ENCODE measurements around the gene TTC3.

DNA sequence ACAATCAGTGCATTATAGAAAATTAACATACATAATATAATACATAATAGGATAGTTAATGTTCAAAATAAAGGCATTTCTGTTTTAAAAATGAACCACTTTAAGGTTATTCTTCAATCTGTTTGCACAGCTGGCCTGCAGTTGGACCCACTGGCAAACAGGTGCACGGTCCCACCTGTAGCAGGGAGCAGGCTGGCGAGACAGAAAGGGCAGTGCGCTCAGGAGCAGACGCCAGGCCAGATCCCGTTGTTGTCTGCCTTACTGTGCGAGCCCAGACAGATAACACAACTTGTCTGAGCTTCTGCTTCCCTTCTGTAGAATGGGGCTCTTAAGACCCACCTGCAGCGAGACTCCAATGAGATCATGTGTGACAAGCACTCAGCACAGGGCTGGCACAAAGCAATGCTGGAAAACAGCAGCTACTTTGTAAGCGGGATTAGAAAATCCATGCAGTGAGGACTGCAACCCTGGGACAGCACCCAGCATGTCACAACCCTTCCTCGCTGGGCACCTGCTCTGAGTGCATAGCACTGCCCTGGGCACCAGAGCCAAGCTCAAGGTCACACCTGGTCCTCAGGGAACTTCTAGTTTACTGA is 160.6 kb downstream of the TTC3 start:
- TF ChIP-seq, protein P1, sequence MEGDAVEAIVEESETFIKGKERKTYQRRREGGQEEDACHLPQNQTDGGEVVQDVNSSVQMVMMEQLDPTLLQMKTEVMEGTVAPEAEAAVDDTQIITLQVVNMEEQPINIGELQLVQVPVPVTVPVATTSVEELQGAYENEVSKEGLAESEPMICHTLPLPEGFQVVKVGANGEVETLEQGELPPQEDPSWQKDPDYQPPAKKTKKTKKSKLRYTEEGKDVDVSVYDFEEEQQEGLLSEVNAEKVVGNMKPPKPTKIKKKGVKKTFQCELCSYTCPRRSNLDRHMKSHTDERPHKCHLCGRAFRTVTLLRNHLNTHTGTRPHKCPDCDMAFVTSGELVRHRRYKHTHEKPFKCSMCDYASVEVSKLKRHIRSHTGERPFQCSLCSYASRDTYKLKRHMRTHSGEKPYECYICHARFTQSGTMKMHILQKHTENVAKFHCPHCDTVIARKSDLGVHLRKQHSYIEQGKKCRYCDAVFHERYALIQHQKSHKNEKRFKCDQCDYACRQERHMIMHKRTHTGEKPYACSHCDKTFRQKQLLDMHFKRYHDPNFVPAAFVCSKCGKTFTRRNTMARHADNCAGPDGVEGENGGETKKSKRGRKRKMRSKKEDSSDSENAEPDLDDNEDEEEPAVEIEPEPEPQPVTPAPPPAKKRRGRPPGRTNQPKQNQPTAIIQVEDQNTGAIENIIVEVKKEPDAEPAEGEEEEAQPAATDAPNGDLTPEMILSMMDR (conservative IDR thresholded peaks at IDR 0.05; ENCODE audit: low read length), result no peak
- TF ChIP-seq EZH2phosphoT487 (IDR thresholded peaks at IDR 0.05; ENCODE audit: borderline replicate concordance, low read depth, low read length), result no peak
